NT2/D1 (cell line): ENCODE data around the gene DAO.
"Not testable (repeated sequence)": the region's sequence is repeated elsewhere in the genome, so short reads cannot be mapped to it uniquely, and the experiment has no call there.

Experiments used
- DNase-seq: peaks from one replicate; pipeline ENCODE4 v3.0.0-alpha.2; 2011; ENCODE audit warnings: low read depth, low spot score
- H3K27me3 ChIP-seq: 2 replicates; pipeline ENCODE4 v1.6.0; 2011; ENCODE audit warnings: mild to moderate bottlenecking; ENCODE audit not compliant: insufficient read length, insufficient read depth
- H3K36me3 ChIP-seq: 2 replicates; pipeline ENCODE4 v1.6.1; 2011; ENCODE audit warnings: mild to moderate bottlenecking, low read length, mixed read lengths; ENCODE audit not compliant: insufficient read depth, insufficient read length
- H3K4me1 ChIP-seq: 2 replicates; pipeline ENCODE4 v1.5.1; 2011; ENCODE audit not compliant: insufficient read depth, insufficient read length
- H3K4me3 ChIP-seq: 2 replicates; pipeline ENCODE4 v1.5.1; 2011; ENCODE audit warnings: low read depth; ENCODE audit not compliant: insufficient read length
- H3K9ac ChIP-seq: 2 replicates; pipeline ENCODE4 v1.6.0; 2011; ENCODE audit warnings: low read depth; ENCODE audit not compliant: insufficient read length
- H3K9me3 ChIP-seq: 2 replicates; pipeline ENCODE4 v1.5.1; 2011; ENCODE audit warnings: mild to moderate bottlenecking, low read length; ENCODE audit not compliant: insufficient read depth
- SUZ12 ChIP-seq: IDR thresholded peaks from 2 replicates; pipeline ENCODE4 v1.6.1; 2011; ENCODE audit not compliant: insufficient read length, insufficient read depth; ENCODE audit errors: extremely low read depth
- YY1 ChIP-seq: IDR thresholded peaks from 2 replicates; pipeline ENCODE4 v1.6.1; 2011; ENCODE audit not compliant: insufficient read length, insufficient read depth
- ZNF274 ChIP-seq: IDR thresholded peaks from 2 replicates; pipeline ENCODE4 v1.6.1; 2011; ENCODE audit warnings: mild to moderate bottlenecking, low read depth, low read length

Gene DAO

DNA sequence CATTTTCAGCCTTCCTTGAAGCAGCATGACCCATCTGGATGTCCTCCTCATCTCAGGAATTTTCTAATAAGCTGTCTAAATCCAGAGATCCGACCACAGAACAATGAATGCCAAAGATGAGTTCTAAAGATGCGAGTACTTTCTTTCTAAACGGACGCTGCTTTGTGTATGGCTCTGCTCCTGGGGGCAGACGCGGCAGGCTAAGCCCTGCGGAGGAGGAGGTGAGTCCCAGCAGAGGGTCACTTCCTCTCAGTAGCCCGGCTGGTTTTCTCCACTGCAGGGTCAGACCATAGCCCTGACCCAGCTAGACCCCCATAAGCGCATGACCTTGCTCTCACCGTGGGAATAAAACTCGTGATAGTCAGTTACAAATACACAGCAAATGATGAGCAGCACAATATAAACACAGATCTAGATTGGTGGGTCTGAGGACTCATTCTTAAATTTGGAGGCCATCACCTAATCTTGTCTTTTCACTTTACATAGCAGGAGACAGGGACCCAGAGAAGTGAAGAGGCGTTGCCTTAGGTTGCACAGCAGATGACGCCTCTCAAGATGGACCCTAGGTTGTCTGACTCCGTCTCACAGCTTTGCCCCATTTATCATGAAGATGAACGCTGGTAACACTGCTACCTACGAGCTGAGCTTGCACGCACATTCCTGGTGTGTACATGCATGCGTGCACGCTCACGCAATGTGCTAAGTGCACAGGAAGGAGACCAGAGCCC lies 39.1 kb upstream of the DAO start:
- Histone ChIP-seq H3K36me3 (peaks cover 48% of the 10 kb centered on the region), H3K27me3 (no peaks in the 10 kb centered on the region), H3K9ac (no peak overlapping the region), H3K4me1 (peaks cover 15% of the 10 kb centered on the region), H3K4me3 (no peak overlapping the region), H3K9me3 (peaks cover 8% of the 10 kb centered on the region)
- DNase-seq, result no peak
- TF ChIP-seq ZNF274, result no peak
- TF ChIP-seq YY1, result no peak
- TF ChIP-seq SUZ12, result no peak

DNA sequence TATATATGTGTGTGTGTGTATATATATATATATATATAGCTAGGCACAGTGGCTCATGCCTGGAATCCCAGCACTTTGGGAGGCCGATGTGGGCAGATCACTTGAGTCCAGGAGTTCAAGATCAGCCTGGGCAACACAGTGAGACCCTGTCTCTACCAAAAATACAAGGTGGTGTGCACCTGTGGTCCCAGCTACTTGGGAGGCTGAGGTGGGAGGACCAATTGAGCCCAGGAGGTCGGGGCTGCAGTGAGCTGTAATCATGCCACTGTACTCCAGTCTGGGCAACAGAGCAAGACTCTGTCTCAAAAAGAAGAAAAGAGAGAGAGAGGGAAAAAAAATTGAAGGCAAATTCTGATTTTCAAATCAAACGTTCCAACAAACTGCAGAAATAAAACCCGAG lies 38.1 kb upstream of the DAO start:
- H3K27me3 ChIP-seq, DNase-seq, H3K9ac ChIP-seq, H3K4me3 ChIP-seq: not testable (repeated sequence)
- Histone ChIP-seq H3K36me3 (peaks cover 56% of the 10 kb centered on the region), H3K4me1 (peaks cover 15% of the 10 kb centered on the region), H3K9me3 (peaks cover 10% of the 10 kb centered on the region)

DNA sequence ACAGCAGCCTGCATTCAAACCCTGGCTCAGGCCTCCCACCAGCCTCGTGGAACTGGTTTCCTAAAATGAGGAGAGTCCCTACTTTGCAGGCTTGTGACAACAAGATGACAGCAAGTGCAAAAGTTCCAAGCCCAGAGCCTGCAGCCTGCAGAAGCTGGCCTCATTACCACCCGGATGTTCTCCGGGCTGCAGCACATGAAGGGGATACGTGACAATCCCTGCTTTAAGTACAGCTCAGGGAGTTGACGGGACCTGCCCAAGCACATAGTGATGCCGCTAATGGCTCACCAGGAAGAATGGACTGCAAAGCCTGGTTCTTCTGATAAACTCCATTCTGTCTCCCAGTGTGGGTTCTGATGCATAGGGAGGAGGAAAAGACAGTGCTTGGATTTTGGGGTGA lies 37.5 kb upstream of the DAO start:
- H3K4me3 ChIP-seq, result no peak overlapping the region
- H3K36me3 ChIP-seq, result peaks cover 56% of the 10 kb centered on the region
- peaks cover 10% of the 10 kb centered on the region for H3K9me3 ChIP-seq
- DNase-seq, result no peak
- H3K4me1 ChIP-seq, result peaks cover 15% of the 10 kb centered on the region
- H3K9ac ChIP-seq, result no peak overlapping the region
- no peaks in the 10 kb centered on the region for H3K27me3 ChIP-seq
- TF ChIP-seq YY1, result no peak

GRCh38 chr12:108843187-108843586 lies 36.7 kb upstream of the DAO start:
- Histone ChIP-seq H3K9ac (no peak overlapping the region), H3K36me3 (peaks cover 62% of the 10 kb centered on the region), H3K9me3 (peaks cover 10% of the 10 kb centered on the region), H3K27me3 (no peaks in the 10 kb centered on the region), H3K4me3 (no peak overlapping the region), H3K4me1 (peaks cover 13% of the 10 kb centered on the region)
- DNase-seq, result no peak
- TF ChIP-seq ZNF274 (no peak), YY1 (no peak), SUZ12 (no peak)

DNA sequence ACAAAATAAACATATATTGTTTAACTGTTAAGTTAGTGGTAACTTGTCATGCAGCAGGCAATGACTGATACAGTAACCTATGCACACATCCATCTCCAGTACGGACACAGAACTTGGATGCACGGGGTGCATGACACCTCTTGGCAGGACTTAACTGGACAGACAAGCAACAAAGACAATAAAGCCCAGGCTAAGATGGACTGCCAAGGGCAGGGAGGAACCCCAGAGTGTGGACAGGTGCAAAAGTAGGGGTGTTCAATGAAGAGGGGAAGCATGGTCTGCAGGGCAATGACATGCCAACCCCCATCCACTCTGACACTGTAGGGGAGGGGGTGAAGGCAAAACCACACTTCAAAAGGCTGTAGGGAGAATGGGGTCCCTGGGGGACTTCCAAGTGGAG lies 34.2 kb upstream of the DAO start:
- DNase-seq, result no peak
- H3K9me3 ChIP-seq, result peaks cover 11% of the 10 kb centered on the region
- H3K36me3 ChIP-seq, result peaks cover 69% of the 10 kb centered on the region
- H3K4me1 ChIP-seq, result peaks cover under 1% of the 10 kb centered on the region
- no peak overlapping the region for H3K9ac ChIP-seq
- H3K27me3 ChIP-seq, result no peaks in the 10 kb centered on the region
- no peak for TF ChIP-seq YY1
- TF ChIP-seq SUZ12, result no peak
- TF ChIP-seq ZNF274, result no peak
- H3K4me3 ChIP-seq, result no peak overlapping the region

- no peak overlapping the region for H3K4me3 ChIP-seq
- H3K27me3 ChIP-seq, result no peaks in the 10 kb centered on the region
- H3K9ac ChIP-seq, result no peak overlapping the region
- TF ChIP-seq SUZ12, result no peak
- TF ChIP-seq ZNF274, result no peak
- TF ChIP-seq YY1, result no peak
- no peaks in the 10 kb centered on the region for H3K4me1 ChIP-seq
- DNase-seq, result no peak
- peaks cover 75% of the 10 kb centered on the region for H3K36me3 ChIP-seq
- peaks cover 16% of the 10 kb centered on the region for H3K9me3 ChIP-seq
Measured at GRCh38 chr12:108846290-108846701, 33.6 kb upstream of the DAO start.

- H3K27me3 ChIP-seq, result no peaks in the 10 kb centered on the region
- TF ChIP-seq YY1, result no peak
- no peak for TF ChIP-seq SUZ12
- TF ChIP-seq ZNF274, result no peak
- H3K4me3 ChIP-seq, result no peak overlapping the region
- H3K36me3 ChIP-seq, result peaks cover 79% of the 10 kb centered on the region
- H3K9ac ChIP-seq, result no peak overlapping the region
- H3K9me3 ChIP-seq, result peaks cover 16% of the 10 kb centered on the region
- no peaks in the 10 kb centered on the region for H3K4me1 ChIP-seq
- no peak for DNase-seq
Measured at GRCh38 chr12:108847705-108848104, 32.2 kb upstream of the DAO start.
